ENCODE measurements around the gene GOLGA8G.
"Not testable (repeated sequence)": the region's sequence is repeated elsewhere in the genome, so short reads cannot be mapped to it uniquely, and the experiment has no call there.

DNA sequence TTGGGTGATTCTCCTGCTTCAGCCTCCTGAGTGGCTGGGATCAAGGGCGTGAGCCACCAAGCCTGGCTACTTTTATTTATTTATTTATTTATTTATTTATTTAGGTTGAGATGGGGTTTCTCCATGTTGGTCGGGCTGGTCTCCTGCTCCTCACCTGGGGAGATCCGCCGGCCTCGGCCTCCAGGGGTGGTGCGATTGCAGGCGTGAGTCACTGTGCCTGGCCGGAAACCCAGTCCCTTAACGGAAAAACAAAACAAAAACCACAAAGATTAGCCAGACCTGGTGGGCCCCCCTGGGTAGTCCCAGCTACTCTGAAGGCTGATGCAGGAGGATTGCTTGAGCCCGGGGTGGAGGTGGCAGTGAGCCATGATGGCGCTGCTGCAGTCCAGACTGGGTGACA lies 17.6 kb downstream of the GOLGA8G start:
- TF ChIP-seq, protein P1, sequence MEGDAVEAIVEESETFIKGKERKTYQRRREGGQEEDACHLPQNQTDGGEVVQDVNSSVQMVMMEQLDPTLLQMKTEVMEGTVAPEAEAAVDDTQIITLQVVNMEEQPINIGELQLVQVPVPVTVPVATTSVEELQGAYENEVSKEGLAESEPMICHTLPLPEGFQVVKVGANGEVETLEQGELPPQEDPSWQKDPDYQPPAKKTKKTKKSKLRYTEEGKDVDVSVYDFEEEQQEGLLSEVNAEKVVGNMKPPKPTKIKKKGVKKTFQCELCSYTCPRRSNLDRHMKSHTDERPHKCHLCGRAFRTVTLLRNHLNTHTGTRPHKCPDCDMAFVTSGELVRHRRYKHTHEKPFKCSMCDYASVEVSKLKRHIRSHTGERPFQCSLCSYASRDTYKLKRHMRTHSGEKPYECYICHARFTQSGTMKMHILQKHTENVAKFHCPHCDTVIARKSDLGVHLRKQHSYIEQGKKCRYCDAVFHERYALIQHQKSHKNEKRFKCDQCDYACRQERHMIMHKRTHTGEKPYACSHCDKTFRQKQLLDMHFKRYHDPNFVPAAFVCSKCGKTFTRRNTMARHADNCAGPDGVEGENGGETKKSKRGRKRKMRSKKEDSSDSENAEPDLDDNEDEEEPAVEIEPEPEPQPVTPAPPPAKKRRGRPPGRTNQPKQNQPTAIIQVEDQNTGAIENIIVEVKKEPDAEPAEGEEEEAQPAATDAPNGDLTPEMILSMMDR (IDR thresholded peaks at IDR 0.05) = not testable (repeated sequence)
- not testable (repeated sequence) for TF ChIP-seq POLR2A (IDR thresholded peaks at IDR 0.05)

All from uterus (tissue), 2 donors.